Stomach (tissue), 9 donors: Measurements from ENCODE around the gene COG7. TPM values are rescaled to one million over a fixed set of nuclear protein-coding genes. Genes with fewer than 3 reads are reported as not detected.

Source experiments
- DNase-seq, 2 donors: peaks; one replicate each; pipeline versions ENCODE4 v3.0.0 to v3.0.0-alpha.2; 2013 to 2019
- H3K27ac ChIP-seq, 5 donors: fragments of 200-600 bp in 4 of 5; sonication (generic) in 4 of 5; one replicate each; pipeline ENCODE4 v1.5.1; 2013 to 2019; ENCODE audit warnings: mild to moderate bottlenecking in 1 of 5, moderate library complexity in 1 of 5
- H3K27me3 ChIP-seq, 3 donors: fragments of 200-600 bp; sonication (generic); one replicate each; pipeline ENCODE4 v1.5.1; 2017 to 2019; ENCODE audit warnings: mixed run types in 1 of 3
- H3K36me3 ChIP-seq, 4 donors: fragments of 200-600 bp; sonication (generic); 1 replicate in 3 of 4; 2 replicates in 1 of 4; pipeline ENCODE4 v1.5.1; 2016 to 2019
- H3K4me1 ChIP-seq, 4 donors: fragments of 200-600 bp; sonication (generic); one replicate each; pipeline ENCODE4 v1.5.1; 2016 to 2019
- H3K4me3 ChIP-seq, 4 donors: fragments of 200-600 bp; sonication (generic) in 3 of 4; one replicate each; pipeline ENCODE4 v1.5.1; 2016 to 2019; ENCODE audit warnings: mild to moderate bottlenecking in 1 of 4
- H3K9me3 ChIP-seq, 4 donors: fragments of 200-600 bp; sonication (generic); one replicate each; pipeline ENCODE4 v1.5.1; 2016 to 2019
- CTCF ChIP-seq, 7 experiments: fragments of 450-650 bp in 4 of 7; fragments of 200-600 bp in 3 of 7; sonication (generic) in 3 of 7; IDR thresholded peaks; one replicate each; pipeline ENCODE4 v1.5.1; 2016 to 2019; ENCODE audit warnings: antibody characterized with exemption in 7 of 7, control low read depth in 2 of 7, mild to moderate bottlenecking in 1 of 7
- EP300 ChIP-seq: sonication (generic); formaldehyde crosslinking; IDR thresholded peaks from one replicate; pipeline ENCODE4 v1.6.1; 2017; ENCODE audit warnings: antibody characterized with exemption
- POLR2A ChIP-seq, 4 donors: fragments of 450-650 bp; IDR thresholded peaks; one replicate each; pipeline ENCODE4 v1.6.1; 2016; ENCODE audit warnings: antibody characterized with exemption in 4 of 4, control low read depth in 2 of 4, mild to moderate bottlenecking in 1 of 4, moderate library complexity in 1 of 4
- POLR2AphosphoS5 ChIP-seq, 3 donors: sonication (generic); formaldehyde crosslinking; IDR thresholded peaks; one replicate each; pipeline ENCODE4 v1.6.1; 2016; ENCODE audit warnings: antibody characterized with exemption in 3 of 3
- WGBS, 5 donors: extraction: QIAGEN DNeasy Blood & Tissue Kit in 3 of 5; methylation state at CpG; one replicate each; pipeline versions ENCODE4 v1.1.5 to v1.1.7; 2013 to 2018; 5-methylcytosine and 5-hydroxymethylcytosine counted together
- intact Hi-C: fragments of 100-400 bp; cut with DNase I; formaldehyde crosslinking; loops from one replicate; pipeline ENCODE4 v1.15.1; 2023; ENCODE audit warnings: low total_unique reads
- polyA plus RNA-seq, 3 donors: library from polyadenylated mRNA; stranded (reverse); fragments of 200-250 nt; gene quantifications; one replicate each; pipeline ENCODE4 v1.2.3, GENCODE V29; 2013
- total RNA-seq, 5 donors: library from RNA; depleted of rRNA; stranded (reverse); fragments of >200 nt; gene quantifications; one replicate each; pipeline versions ENCODE4 v1.1.0 to v1.2.3, GENCODE V29; 2014 to 2016
- donor health status: healthy with polysubstance abuse.
- donor health status: Bipolar disorder and iron deficiency.
- donor health status: healthy.

The COG7 gene
- total and polyA plus RNA-seq, 8 donors: 11.0 to 80.5 (median 27.7) TPM

GRCh38 chr16:23423496-23424049 is 29.4 kb downstream of the COG7 start:
- H3K27ac ChIP-seq: peak overlapping the region; percentile 85 to 92 (median 89)
- intact Hi-C loops: no loop called here
- peak; percentile 81 to 83 for DNase-seq
- 20 to 26% (median 25%) methylated on average over 11 of the region's 11 CpGs for WGBS, 5 donors
- H3K9me3 ChIP-seq: no peaks in the 10 kb centered on the region
- TF ChIP-seq EP300 (peak; percentile 70), POLR2AphosphoS5 (IDR thresholded peaks at IDR 0.05) (peak; percentile 88 to 97 (median 89)), POLR2A (IDR thresholded peaks at IDR 0.05) (no peak)
- no peak overlapping the region for H3K4me3 ChIP-seq
- peaks cover 14 to 24% (median 22%) of the 10 kb centered on the region in 4 donors for H3K4me1 ChIP-seq
- no peaks in the 10 kb centered on the region for H3K27me3 ChIP-seq
- peaks cover 0 to 40% (median 28%) of the 10 kb centered on the region in 4 donors for H3K36me3 ChIP-seq

- WGBS, 5 donors: 74 to 94% (median 82%) methylated on average over 5 of the region's 5 CpGs
- intact Hi-C loops: no loop called here
Observed at GRCh38 chr16:23420011-23420410, 33.0 kb downstream of the COG7 start.

GRCh38 chr16:23416816-23417215 is 36.2 kb downstream of the COG7 start:
- WGBS, 5 donors: 80 to 93% (median 85%) methylated on average over 7 of the region's 7 CpGs
- Histone ChIP-seq H3K4me1 (no peaks in the 10 kb centered on the region), H3K36me3 (peaks cover 35 to 82% (median 80%) of the 10 kb centered on the region in 4 donors), H3K27ac (no peak overlapping the region), H3K4me3 (no peak overlapping the region), H3K9me3 (no peaks in the 10 kb centered on the region), H3K27me3 (no peaks in the 10 kb centered on the region)
- intact Hi-C loops: no loop called here
- TF ChIP-seq EP300: no peak
- no peak for TF ChIP-seq POLR2A (IDR thresholded peaks at IDR 0.05)
- no peak for TF ChIP-seq CTCF (IDR thresholded peaks at IDR 0.05)
- TF ChIP-seq POLR2AphosphoS5 (IDR thresholded peaks at IDR 0.05): no peak
- DNase-seq: no peak

More at GRCh38 chr16:23420011-23420410, 33.0 kb downstream of the COG7 start:
- Histone ChIP-seq H3K4me3 (no peak overlapping the region), H3K27ac (peak overlapping the region in 3 of 5 donors; percentile 42 to 54 (median 49)), H3K4me1 (peaks cover 14 to 21% (median 20%) of the 10 kb centered on the region in 4 donors), H3K9me3 (no peaks in the 10 kb centered on the region), H3K27me3 (no peaks in the 10 kb centered on the region), H3K36me3 (peaks cover 16 to 57% (median 50%) of the 10 kb centered on the region in 4 donors)
- peak in 1 of 3 donors; percentile 29 for TF ChIP-seq POLR2AphosphoS5 (IDR thresholded peaks at IDR 0.05)
- TF ChIP-seq POLR2A (IDR thresholded peaks at IDR 0.05): no peak
- DNase-seq: no peak

- no peak for DNase-seq
- intact Hi-C loops: no loop called here
Observed at GRCh38 chr16:23414731-23415130, 38.3 kb downstream of the COG7 start.

GRCh38 chr16:23410176-23410575 is 42.8 kb downstream of the COG7 start:
- H3K9me3 ChIP-seq: no peaks in the 10 kb centered on the region
- H3K4me3 ChIP-seq: no peak overlapping the region
- intact Hi-C loops: no loop called here
- no peak for DNase-seq
- WGBS, 5 donors: 76 to 88% (median 84%) methylated on average over 4 of the region's 4 CpGs
- H3K4me1 ChIP-seq: peaks cover 0 to 10% (median 4%) of the 10 kb centered on the region in 4 donors
- TF ChIP-seq EP300 (no peak), POLR2A (IDR thresholded peaks at IDR 0.05) (no peak), POLR2AphosphoS5 (IDR thresholded peaks at IDR 0.05) (no peak), CTCF (IDR thresholded peaks at IDR 0.05) (no peak)
- H3K27me3 ChIP-seq: no peaks in the 10 kb centered on the region
- H3K36me3 ChIP-seq: peaks cover 38 to 96% (median 96%) of the 10 kb centered on the region in 4 donors
- no peak overlapping the region for H3K27ac ChIP-seq

More at GRCh38 chr16:23414731-23415130, 38.3 kb downstream of the COG7 start:
- Histone ChIP-seq H3K36me3 (peaks cover 38 to 97% (median 93%) of the 10 kb centered on the region in 4 donors), H3K9me3 (no peaks in the 10 kb centered on the region), H3K27ac (no peak overlapping the region), H3K27me3 (no peaks in the 10 kb centered on the region), H3K4me1 (no peaks in the 10 kb centered on the region), H3K4me3 (no peak overlapping the region)
- WGBS, 5 donors: 92 to 96% (median 96%) methylated on average over 6 of the region's 6 CpGs
- TF ChIP-seq POLR2AphosphoS5 (IDR thresholded peaks at IDR 0.05): no peak
- TF ChIP-seq EP300: no peak
- TF ChIP-seq CTCF (IDR thresholded peaks at IDR 0.05): no peak
- no peak for TF ChIP-seq POLR2A (IDR thresholded peaks at IDR 0.05)
